ENCODE results near the gene HES3. TPM values are rescaled to one million over a fixed set of nuclear protein-coding genes. Genes with fewer than 3 reads are reported as not detected.

The HES3 gene
- total RNA-seq: not detected in 2 replicates

GRCh38 chr1:6243993-6244392 lies at the start of gene HES3:
TSS of gene HES3 (plus strand) at chr1:6244179. CDS start at chr1:6244366, 187 bp downstream.

GRCh38 chr1:6199298-6200187 lies 44.4 kb upstream of the HES3 start, which contains the start of gene RPL22:
TSS of gene RPL22 (minus strand) at chr1:6199595. CDS start at chr1:6199573, 22 bp downstream.

GRCh38 chr1:6205849-6206519 lies 38.0 kb upstream of the HES3 start, which contains the start of gene RNF207:
TSS of gene RNF207 (plus strand) at chr1:6206119. CDS start at chr1:6206536, 417 bp downstream.

GRCh38 chr1:6260961-6261614 lies 17.1 kb downstream of the HES3 start, which contains the start of gene GPR153:
TSS of gene GPR153 (minus strand) at chr1:6261098. CDS start at chr1:6254905, 6,193 bp downstream.

Other genes starting within 250 kb of the HES3 start
- gene KCNAB2, start 198.3 kb upstream of the HES3 start, total RNA-seq: 17.7 and 21.7 TPM in 2 replicates
- 0.12 and 0.16 TPM in 2 replicates for gene CHD5, start 63.9 kb upstream of the HES3 start, total RNA-seq
- 70.1 and 76.5 TPM in 2 replicates for gene RPL22, start 44.6 kb upstream of the HES3 start, total RNA-seq
- gene RNF207, start 38.1 kb upstream of the HES3 start, total RNA-seq: 5.8 and 16.1 TPM in 2 replicates
- gene ICMT, start 8.2 kb upstream of the HES3 start, total RNA-seq: 62.7 and 77.6 TPM in 2 replicates
- gene GPR153, start 16.9 kb downstream of the HES3 start, total RNA-seq: 15.1 and 18.3 TPM in 2 replicates
- 12.0 and 17.7 TPM in 2 replicates for gene ACOT7, start 149.6 kb downstream of the HES3 start, total RNA-seq
- gene HES2, start 175.7 kb downstream of the HES3 start, total RNA-seq: under 0.01 TPM in 1 of 2 replicates, not detected in the other
- not detected in 2 replicates for gene ESPN, start 180.6 kb downstream of the HES3 start, total RNA-seq
- 2.8 and 3.4 TPM in 2 replicates for gene TNFRSF25, start 222.0 kb downstream of the HES3 start, total RNA-seq
- 12.6 and 18.0 TPM in 2 replicates for gene PLEKHG5, start 247.5 kb downstream of the HES3 start, total RNA-seq